SJSA1 (cell line): ENCODE data around the gene LGALSL. TPM values are rescaled to one million over a fixed set of nuclear protein-coding genes. Genes with fewer than 3 reads are reported as not detected.

Experiments
- DNase-seq, 2 experiments: peaks; one replicate each; pipeline ENCODE4 v3.0.0-alpha.2; 2015 to 2020; ENCODE audit warnings: low spot score in 2 of 2, low read depth in 1 of 2
- H3K27ac ChIP-seq: fragments of 250-450 bp; sonication (Bioruptor Pico); 2 replicates; pipeline ENCODE4 v1.5.1; 2020; ENCODE audit warnings: mild to moderate bottlenecking, moderate library complexity
- H3K27me3 ChIP-seq: fragments of 250-450 bp; sonication (Bioruptor Pico); replicated peaks from 2 replicates; pipeline ENCODE4 v1.5.1; 2020; ENCODE audit warnings: mild to moderate bottlenecking, moderate library complexity
- H3K36me3 ChIP-seq: fragments of 250-450 bp; sonication (Bioruptor Pico); 2 replicates; pipeline ENCODE4 v1.5.1; 2020; ENCODE audit warnings: mild to moderate bottlenecking
- H3K4me1 ChIP-seq: fragments of 250-450 bp; sonication (Bioruptor Pico); replicated peaks from 2 replicates; pipeline ENCODE4 v1.6.1; 2021; ENCODE audit warnings: mild to moderate bottlenecking
- H3K4me3 ChIP-seq: fragments of 250-450 bp; sonication (Bioruptor Pico); 2 replicates; pipeline ENCODE4 v1.5.1; 2020; ENCODE audit warnings: mild to moderate bottlenecking
- H3K9me3 ChIP-seq: fragments of 250-450 bp; sonication (Bioruptor Pico); replicated peaks from 2 replicates; pipeline ENCODE4 v1.5.1; 2020; ENCODE audit warnings: mild to moderate bottlenecking
- total RNA-seq: library from RNA; depleted of rRNA; stranded (reverse); fragments of >200 nt; shearing (Covaris generic); gene quantifications from 2 replicates; pipeline ENCODE4 v1.2.3, GENCODE V29; 2014; rRNA removed

Gene LGALSL
- total RNA-seq, 1 experiment from 2014 or later = 3.9 TPM

DNA sequence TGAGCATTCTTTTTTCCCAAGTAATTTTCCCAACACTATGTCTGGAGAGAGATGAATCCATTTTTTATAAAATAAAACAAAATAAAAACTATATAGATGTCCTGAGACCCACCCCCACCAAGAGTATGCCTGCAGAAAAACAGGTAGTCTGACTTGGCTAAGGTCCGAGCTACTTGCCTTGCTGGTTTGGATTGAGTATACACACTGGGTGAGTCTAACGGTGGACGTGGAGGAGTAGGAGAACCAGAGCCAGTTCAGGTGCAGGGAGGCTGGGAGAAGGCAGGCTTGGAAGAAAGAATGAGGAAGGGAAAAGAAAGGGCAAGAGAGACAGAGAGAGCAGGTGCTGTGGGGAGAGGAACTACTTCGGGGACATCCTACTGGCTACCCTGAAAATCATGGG lies 48.9 kb downstream of the LGALSL start:
- Histone ChIP-seq H3K36me3 (no peaks in the 10 kb centered on the region), H3K9me3 (no peaks in the 10 kb centered on the region), H3K27ac (no peak overlapping the region), H3K27me3 (peaks cover 11% of the 10 kb centered on the region), H3K4me1 (no peaks in the 10 kb centered on the region), H3K4me3 (no peak overlapping the region)
- DNase-seq = no peak

DNA sequence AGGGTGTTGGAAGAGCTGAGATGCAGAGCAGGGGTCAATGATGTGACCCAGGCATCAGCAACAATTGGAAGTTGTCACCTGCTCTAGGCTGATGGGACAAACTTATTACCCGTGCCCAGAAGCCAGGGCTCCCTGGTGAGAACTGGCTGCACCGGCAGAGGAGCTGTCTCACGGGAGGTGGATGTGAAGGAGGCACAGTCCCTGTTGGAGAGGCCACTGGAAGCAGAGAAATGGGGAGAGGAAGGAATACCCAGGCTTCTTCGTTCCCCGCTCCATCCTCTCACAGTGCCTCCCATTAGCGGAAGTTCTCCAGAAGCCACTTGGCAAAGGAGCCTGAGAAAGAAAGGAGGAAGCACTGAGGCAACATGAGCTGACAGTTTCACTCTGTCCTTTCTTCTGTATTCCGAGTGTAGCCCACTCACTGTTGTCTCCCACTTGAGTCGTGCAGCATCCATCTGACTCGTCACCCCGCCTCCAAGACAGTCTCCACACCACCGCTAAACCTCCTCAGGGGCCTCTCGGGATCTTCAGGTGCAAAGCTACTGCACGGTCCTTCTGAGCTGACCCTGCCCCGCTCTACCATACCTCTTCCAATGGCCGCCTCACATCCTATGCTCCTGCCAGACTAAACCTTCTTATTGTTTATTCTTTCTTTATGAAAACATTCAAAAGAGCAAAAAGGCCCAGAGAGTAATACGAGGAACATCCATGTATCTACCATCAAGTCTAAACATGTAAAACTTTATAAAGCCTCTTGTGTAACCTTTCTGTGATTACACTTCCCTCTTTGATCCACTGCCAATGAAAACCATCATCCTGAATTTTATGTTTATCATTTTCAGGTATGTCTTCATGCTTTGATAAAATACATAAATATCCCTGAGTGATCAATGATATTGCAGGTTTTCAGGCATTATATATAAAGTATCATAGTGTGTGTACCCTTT lies 51.1 kb downstream of the LGALSL start:
- Histone ChIP-seq H3K36me3 (no peaks in the 10 kb centered on the region), H3K9me3 (no peaks in the 10 kb centered on the region; the same call in 1 of the 2 replicates), H3K27me3 (peaks cover 7% of the 10 kb centered on the region), H3K4me3 (no peak overlapping the region), H3K4me1 (no peaks in the 10 kb centered on the region), H3K27ac (no peak overlapping the region)
- no peak for DNase-seq

DNA sequence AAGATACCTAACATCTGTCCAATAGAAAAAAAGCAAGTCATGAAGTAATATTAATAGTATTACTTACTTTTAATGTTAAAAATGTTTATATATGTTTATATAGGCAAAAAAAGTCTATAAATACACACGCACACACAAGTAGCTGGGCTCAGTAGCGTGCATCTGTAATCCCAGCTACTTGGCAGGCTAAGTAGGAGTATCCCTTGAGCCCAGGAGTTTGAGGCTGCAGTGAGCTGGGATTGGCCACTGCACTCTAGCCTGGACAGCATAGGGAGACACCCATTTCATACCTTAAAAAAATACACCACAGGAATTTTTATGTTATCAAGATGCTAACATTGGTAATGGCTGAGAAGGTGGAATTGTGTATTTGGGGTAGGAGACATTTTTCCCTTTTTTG lies 52.7 kb downstream of the LGALSL start:
- H3K4me1 ChIP-seq = no peaks in the 10 kb centered on the region
- no peak overlapping the region for H3K4me3 ChIP-seq
- H3K36me3 ChIP-seq = no peaks in the 10 kb centered on the region
- no peak overlapping the region for H3K27ac ChIP-seq
- H3K27me3 ChIP-seq = peaks cover 7% of the 10 kb centered on the region
- no peaks in the 10 kb centered on the region; the same call in 1 of the 2 replicates for H3K9me3 ChIP-seq
- no peak for DNase-seq

Other genes with a start within 250 kb of the LGALSL start
- gene AFTPH, start 70.2 kb downstream of the LGALSL start, total RNA-seq = 20.4 and 24.4 TPM in 2 replicates
- 19.5 and 21.4 TPM in 2 replicates for gene SERTAD2, start 199.8 kb downstream of the LGALSL start, total RNA-seq